NCI-H1417 treated with DMSO at 0.1 percent for 48 hours (cell line): ENCODE data around the gene SDCBP2.

ENCODE experiments used
- DNase-seq: peaks from one replicate; lab custom pipeline; 2025; lab: John Stamatoyannopoulos, UW

Gene SDCBP2

DNA sequence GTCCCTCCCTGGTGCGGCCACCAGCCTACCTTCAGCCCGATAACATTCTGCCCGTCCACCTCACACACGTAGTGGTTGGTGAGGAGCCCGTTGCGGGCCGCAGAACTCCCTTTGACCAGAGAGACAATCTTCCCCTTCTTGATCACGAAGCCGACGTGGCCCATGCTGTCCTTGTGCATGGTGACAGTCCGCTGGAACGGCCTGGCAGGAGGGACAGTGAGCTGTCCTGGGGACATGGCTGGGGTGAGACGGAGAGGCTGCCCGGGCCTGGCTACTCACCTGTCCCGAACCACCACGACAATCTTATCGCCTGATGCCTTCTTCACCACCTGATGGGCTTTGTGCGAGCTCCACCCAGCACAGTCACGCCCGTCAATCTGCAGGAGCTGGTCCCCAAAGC is 16.6 kb downstream of the SDCBP2 start:
- no peak for DNase-seq

DNA sequence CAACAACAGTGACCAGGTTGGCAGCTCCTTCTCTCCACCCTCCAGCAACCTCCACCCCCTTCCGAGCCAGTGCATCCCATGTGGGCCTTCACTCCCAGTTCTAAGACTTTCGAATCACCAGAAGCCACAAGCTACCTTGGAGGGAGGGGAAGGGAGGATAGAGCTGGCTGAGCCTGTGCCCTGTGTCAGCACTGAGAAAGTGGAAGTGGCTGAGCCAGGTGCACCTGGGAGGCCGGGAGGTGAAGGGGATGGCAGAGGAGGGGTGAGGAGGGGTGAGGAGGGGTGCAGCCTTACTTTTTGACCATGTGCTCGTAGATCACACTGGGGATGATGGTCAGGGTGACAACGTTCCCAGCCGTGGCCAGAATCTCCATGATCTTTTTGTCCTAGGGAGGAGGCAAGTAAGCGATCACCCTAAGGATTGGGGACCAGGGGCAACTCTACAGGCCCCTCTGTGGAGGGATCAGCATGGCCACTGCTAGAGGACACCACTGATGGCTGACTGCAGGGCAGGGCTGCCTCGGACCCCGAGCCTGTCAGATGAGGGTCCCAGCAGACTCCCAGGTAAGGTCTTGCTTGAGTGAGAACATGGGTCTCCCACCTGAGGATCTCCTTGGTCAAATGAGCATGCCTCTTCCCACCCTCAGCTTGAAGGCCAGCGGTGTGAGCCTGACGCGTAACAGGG is 18.3 kb downstream of the SDCBP2 start:
- no peak for DNase-seq

DNA sequence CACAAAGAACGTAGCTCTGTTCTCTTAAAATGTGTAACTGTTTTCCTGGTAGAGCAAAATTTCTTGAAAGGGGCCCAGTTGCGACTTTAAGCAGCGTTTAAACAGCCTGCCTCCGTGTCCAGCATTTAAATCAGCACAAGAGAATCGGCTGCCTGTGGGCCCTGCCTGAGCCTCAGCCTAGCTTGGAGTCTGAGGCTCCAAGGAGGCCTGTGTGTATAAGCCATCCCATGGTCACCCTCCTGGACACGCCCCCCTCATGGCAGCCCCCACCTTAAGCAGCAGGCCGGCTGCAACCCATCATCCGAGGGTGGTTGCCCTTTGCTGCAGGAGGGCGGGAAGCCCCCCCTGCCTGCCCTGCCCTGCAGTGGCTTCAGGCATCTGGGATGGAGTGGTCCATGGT is 18.9 kb downstream of the SDCBP2 start:
- DNase-seq: no peak

DNA sequence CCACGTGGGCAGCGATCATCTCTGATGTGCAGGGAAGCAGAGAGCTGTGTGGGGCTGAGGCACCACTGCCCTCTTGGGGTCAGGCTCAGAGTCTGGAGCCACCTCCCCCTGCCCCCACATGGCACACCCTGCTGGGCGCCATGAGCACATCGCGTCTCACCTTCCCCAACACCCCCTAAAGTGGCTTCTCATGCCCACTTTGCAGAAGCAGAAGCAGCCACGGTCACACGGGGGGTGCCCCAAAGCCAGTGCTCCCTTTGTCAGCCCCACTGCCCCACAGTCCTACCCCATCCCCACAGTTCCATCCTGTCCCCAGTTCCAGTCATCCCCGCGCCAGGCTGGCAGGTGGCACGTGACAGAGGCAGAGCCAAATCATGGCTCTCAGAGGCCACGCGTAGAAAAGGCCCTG is 19.5 kb downstream of the SDCBP2 start:
- DNase-seq: no peak

DNA sequence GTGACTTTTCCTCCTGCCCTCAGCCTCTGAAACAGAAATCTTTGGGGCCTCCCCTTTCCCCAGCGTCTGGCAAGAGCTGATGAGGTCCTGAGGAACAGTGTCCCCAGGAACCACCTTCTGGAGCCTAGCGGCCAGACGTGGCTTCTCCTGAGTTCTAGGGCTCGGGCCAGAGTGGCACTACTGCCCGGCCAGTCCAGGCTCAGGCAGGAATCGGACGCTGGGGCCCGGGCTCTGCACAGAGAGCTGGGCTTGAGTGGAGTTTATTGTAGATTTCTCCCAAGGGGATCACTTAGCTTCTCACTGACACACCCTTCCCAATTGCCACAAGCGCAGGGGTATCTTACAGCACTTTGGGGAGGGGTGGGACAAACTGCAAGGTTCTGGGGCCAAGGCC is 20.2 kb downstream of the SDCBP2 start:
- no peak for DNase-seq

DNA sequence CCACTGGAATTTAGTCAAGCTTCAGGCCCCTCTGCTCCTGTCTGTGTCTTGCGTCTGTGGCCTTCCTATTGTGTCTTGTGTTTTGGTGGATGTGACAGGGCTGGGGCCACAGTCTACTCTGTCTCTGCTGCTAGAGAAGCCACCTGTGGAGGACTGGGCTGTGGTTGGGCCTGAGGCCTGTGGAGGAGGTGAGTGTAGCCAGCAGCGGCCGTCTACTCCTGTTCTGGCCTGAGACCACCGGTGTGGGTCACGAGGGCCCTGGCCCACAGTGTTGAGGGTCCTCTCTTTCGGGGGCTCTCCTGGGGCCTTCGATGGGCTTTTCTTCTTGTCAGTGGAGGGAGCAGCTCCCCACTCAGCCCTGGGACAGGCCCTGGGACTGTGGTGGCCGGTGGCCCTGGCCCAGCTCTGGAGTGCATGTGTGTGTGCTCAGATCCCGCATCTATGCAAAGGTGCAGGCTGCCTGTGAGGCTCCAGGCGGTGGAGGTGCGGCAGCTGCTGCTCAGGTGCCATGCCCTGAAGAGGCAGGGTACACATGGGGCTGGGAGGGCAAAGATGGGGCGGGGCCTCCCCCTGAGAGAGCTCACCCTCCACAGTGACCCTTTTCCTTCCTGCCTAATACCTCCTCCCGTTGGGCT is 20.8 kb downstream of the SDCBP2 start:
- DNase-seq: no peak

DNA sequence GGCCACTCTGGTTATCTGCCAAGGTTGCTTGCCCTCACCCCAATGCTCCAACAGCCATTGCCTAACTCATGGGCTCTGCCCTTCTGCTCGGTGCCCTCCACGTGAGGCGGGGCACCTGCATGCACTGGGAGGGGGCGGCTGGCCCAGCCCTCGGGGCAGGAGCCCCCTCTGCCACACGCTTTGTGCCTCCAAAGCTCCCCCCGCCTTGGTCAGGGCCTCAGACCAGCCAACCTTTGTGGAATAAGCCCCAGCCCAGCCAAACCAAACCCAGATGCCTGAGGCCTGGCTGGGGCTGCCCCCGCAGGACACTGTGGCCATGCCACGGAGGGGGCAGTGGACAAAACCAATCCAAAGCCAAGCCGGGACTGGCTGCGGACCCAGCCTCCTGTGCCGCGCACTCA is 21.4 kb downstream of the SDCBP2 start:
- no peak for DNase-seq

DNA sequence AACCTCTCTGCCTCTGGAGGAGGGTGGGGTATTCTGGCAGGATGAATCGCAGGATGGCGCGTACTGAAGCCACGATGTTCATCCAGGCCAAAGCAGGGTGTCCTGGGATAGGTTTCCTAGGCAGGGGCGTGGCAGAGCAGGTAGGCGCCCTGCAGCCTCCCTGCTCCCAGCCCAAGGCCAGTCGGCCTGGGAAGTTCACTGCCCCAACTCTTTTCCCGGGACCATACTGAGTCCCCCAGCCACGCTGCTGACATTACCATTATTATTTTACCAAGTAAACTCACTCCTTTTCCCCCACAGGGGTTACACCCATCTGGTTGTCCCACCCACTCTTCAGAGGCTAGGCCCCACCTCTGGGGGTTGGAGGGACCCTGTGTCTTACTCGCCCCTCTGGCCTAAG is 21.8 kb downstream of the SDCBP2 start:
- DNase-seq: no peak

DNA sequence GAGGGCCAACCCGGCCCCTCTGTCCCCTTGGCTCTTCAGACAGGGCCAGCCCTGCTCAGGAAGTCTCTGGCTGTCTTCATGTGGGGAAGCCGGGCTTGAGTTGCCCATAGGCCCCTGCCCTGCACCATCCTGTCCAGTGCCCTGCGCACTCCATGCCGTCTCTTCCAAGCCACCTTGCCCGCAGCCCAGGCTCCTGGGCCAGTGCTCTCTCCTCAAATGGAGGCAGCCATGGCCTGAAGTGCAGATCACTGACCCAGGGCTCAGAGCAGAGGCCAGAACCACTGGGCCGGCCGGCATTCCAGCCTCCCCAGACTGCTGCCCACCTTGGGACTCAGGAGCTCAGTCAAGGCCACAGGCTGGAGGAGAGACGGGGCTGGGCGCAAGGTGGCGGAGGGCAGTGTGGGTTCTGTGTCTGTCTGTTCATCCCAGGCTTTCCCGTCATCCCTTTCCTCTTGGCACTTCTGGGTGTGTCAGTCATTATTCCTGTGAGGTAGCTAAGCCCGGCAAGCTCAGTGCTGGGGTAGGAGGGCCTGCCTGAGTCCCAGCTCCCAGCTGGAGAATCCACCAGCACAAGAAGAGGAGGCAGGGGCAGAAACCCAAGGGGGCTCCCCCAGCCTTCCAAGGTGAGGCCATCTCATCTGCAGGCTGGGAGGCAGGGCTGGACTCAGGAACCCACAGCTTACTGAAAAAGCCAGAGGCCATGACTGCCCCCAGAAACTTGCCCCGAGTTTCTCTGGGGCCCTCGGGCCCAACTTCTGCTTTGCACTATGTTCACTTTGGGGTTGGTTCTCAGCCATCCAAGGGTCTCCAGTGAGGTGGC is 22.4 kb downstream of the SDCBP2 start:
- no peak for DNase-seq

DNA sequence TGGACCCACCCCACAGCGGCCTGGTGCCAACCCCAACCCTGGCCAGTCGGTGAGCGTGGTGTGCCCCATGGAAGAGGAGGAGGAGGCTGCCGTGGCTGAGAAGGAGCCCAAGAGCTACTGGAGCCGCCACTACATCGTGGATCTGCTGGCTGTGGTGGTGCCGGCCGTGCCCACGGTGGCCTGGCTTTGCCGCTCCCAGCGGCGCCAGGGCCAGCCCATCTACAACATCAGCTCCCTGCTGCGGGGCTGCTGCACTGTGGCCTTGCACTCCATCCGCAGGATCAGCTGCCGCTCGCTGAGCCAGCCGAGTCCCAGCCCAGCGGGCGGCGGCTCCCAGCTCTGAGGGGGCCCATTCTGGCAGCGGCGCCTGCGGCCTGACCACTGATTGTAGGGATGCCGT is 23.2 kb downstream of the SDCBP2 start:
- DNase-seq: no peak

DNA sequence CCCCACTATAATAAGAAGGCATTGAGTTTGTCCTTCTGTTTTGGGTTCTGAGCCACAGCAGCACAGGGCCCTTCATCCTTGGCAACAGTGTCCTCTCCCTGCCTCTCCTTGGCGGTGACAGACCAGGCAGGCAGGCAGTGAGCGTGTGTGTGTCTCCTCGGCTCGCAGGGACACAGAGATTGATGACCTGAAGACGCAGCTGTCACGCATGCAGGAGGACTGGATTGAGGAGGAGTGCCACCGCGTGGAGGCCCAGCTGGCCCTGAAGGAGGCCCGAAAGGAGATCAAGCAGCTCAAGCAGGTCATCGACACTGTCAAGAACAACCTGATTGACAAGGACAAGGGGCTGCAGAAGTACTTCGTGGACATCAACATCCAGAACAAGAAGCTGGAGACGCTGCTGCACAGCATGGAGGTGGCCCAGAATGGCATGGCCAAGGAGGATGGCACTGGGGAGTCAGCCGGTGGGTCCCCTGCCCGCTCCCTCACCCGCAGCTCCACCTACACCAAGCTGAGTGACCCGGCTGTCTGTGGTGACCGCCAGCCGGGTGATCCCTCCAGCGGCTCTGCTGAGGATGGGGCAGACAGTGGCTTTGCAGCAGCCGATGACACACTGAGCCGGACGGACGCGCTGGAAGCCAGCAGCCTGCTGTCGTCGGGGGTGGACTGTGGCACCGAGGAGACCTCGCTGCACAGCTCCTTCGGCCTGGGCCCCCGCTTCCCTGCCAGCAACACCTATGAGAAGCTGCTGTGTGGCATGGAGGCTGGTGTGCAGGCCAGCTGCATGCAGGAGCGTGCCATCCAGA is 24.0 kb downstream of the SDCBP2 start:
- DNase-seq: no peak

DNA sequence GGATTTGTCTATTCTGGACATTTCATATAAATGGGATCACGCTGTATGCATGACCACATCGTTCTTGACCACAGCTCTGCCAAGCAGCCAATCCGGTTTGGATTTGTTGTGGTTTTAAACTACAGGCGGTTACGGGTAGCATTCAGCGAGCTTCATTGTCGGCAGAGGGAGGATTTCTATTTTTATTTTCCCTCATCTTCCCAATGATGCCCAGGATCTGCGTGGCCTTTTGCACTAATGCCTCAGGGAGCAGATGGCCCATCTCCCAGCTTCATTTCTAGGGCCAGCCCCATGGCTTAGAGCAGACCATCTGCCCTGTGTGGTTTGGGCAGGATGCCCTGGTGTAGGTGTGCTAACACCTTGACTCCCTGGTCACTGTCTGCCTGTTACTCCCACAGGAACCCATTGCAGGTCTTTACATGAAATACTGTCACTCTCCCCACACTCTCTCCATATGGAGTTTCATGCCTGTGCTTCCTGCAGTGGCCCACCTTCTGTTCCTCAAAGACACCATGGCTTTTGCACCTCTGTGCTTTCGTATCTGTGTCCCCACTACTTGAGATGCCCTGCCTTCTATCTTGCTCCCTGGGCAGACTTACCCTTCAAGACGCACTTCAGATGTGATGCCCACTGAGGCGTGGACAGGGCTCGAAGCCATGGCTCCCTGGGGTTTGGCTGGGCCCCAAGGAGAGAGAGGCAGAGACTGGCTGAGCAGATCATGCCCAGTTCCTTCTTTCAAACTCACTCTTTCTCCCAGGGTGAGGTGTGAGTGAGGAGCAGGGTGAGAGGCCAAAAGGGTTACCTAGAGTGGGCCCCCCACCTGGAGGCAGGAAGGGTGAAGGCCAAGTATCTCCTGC is 26.0 kb downstream of the SDCBP2 start:
- no peak for DNase-seq

DNA sequence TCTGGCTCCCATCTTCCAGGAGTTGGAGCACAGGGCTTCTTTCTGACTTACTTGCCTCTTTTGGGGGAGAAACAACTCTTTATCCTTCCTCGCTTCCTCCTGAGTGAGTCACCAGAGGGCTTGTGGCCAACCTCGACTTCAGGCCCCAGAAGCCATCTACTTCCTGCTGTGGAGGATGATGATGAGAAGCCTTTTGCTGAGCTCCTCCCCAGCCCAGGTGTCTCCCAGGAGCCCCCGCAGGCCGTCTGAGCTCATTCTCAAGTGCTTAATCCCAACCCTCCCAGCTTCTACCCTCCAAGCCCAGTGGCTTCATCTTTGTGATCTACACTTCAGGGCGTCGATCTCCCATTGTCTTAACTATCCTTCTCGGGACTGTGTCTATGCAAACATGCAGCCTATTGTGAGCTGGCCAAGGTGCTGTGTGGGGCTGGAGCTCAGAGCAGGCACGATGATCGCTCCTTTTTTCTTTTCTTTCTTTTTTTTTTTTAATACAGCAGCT is 27.9 kb downstream of the SDCBP2 start:
- DNase-seq: no peak

DNA sequence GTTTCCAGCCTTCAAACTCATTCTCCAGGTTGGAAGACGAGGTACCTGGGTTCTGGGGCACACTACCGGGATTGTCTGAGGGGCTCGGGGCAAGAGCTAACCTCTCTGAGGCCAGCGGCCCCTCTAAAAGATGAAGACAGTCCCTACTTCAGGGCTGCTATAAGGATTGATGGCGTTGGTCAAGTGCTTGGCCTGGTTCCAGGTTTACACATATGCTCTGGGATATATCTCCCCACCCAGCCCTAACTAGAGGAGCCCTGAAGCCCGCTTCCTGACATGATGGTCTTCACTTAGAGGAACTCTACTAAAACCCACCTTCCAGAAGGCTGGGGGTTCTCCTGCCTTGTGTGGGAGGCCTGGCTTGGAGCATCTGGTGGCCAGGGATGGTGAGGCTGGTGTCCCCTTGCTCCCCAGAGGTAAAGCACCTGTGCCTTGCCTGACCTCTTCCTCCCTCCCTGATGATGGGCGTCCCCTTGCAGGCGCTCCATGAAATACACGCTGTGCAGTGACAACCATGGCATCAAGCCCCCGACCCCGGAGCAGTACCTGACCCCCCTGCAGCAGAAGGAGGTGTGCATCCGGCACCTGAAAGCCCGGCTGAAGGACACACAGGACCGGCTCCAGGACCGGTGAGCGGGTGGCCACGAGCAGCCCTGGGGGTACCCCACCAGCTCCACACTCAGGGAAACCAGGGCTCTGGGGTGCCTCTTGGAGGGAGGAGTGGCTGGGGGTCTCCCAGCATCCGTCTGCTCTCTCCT is 28.7 kb downstream of the SDCBP2 start:
- no peak for DNase-seq

DNA sequence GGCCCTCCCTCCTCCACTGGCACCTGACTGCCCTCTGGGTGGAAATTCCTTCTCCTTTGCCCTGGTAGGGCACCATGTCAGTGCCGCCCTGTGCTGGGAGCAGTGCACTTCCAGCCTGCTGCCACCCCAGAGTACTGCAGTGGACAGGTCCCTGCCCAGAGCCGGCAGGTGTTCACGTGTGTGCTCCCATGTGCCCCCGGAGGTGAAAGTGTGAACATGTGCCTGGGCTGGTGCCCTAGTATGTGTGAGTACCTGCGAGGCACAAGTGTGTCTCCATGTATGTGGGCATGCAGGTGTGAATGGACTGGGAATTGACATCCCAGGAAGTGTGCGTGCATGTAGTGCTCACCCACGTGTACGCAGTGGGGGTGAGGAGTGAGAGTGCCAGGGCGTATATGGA is 29.4 kb downstream of the SDCBP2 start:
- no peak for DNase-seq

DNA sequence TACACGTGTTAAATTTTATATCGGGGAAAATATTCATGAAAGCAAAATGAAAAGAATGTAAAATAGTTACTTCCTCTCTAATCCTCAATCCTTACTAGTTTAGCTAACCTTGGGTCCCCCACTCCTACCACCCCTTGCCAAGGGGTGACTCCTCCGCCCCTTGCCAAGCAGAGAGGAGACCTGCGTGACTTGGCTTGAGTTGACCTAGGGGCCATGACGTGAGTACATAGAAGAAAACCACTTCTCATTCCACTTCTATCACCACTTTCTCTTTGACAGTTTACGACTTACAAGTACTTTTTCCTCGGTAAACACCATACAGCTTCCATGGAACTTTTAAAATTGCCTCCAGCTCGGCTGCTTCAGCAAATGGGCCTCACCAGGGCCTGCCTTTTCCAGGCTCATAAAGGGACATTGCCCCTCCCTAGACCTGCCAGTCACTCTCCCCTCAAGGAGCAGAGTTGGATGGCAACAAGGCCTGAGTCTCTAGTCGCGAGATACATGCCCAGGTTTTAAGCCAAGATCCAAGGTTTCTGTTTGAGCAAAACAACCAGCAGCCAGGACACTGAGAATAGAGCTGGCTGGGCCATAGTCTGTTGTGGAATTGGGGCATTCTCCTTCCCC is 29.9 kb downstream of the SDCBP2 start:
- DNase-seq: no peak

DNA sequence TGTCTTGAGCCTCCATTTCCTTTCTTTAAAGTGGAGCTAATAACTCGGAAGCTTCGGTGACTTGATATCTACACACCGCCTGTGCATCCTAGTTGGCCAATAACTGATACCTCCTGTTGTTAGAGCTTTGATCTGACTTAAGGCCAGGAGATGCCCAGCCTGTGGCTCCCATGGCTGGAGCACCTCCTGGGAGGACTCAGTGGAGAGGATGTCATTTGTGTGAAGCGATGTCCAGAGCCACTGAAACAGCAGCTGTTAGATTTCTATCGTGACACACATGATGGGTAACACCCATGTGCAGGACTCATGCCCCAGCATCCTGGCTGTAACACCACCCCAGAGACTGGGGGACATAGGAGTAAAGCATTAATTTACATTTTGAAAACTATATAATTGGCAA is 30.8 kb downstream of the SDCBP2 start:
- no peak for DNase-seq

DNA sequence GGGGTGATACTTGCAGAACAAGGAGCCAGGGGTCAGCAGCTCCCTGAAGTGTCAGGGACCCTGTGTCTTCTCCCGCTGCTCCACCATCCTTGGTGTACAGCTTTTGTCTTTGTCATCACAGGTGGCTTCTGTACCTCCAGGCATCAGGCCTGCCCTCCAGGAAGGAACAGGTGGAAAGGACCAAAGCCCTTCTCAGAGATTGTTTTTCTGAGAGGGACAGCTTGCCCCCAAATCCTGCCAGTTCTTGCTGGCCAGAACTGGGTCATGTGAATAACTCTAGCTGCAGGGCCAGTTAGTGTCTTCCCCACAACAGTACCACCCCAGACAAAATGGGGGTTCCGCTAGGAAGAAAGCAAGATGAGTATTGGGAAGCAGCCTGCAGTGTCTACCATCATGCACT is 31.5 kb downstream of the SDCBP2 start:
- DNase-seq: no peak

DNA sequence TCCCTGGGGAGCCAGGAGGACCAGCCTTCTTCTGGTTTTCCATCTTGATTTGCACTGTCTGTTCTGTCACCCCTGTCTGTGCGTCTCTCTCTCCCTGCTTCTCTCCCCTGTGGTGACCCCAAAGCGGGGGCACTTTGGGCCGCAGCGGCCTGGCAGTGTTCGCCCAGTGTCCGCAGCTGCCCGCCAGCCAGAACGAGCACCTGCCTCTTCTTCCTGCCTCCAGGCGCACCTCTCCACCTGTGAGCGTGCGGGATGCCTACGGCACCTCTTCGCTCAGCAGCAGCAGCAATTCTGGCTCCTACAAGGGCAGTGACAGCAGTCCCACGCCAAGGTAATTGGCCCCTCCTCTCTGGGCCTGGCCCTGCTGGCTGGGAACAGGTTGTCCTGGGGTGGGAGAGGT is 32.0 kb downstream of the SDCBP2 start:
- no peak for DNase-seq

DNA sequence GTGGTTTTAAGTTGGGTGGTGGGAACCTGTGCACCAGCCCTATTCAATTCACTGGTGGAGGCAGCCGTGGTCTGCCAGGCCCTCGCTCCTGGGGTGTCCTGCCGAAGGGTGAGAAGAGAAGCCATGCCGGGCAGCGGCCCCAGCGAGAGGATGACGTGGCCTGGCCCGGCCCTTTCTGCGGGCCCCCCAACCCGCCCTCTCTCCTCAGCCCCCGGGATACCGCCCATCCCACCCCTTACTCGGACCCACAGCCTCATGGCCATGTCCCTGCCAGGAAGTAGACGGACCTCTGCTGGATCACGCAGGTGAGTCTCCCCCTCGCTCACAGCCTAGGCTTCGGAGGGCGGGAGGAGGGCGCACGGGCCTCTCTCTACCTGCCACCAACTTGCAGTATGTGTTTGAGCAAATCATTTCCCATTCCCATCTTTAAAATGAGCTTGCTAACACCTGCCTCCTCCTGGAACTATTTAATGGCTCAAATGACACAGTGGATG is 32.8 kb downstream of the SDCBP2 start:
- DNase-seq: no peak
